HUDEP-2 (cell line): ENCODE measurements around the gene CD300H.

Experiments used
- DNase-seq, 76 experiments: peaks; one replicate each; lab custom pipeline; 2025; ENCODE audit not compliant: unreplicated experiment in 76 of 76; lab: John Stamatoyannopoulos, UW

The CD300H gene

DNA sequence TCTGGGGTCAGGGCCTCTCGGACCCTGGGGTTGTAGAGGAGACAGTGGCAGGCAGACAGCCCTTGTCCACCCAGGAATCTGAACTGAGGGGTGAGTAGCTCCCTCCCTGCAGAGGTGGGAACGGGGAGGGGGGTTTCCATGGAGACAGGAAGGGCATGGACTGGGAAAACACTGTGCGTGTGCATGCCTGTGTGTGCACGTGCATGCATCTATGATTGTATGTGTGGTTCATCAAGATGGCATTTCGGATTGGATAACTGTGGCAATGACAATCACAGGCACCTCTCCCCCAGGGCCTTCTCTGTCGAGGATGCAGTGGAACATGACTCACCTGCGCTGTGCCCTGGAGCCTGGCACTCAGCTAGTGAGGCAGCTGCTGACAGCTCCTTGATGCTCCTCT is 15.3 kb downstream of the CD300H start:
- DNase-seq = no peak

DNA sequence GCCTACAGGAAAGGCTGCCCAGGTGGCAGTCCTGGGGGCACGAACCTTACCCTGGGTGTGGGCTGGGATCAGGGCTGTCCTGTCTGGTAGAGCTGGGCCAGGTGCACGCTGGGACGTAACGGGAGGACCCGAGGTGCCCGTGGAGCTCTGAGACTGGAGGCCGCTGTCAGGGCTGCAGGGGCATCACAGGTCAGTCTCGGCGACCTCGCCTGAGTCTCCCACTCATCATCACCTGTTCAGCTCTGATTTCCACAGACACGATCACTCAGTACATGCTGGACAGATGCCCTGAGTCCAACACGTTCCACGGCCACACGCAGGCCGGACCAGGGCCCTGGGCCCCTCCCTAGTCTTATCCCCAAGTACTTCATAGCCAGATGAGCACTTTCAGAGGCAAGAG is 16.7 kb downstream of the CD300H start:
- DNase-seq = no peak

DNA sequence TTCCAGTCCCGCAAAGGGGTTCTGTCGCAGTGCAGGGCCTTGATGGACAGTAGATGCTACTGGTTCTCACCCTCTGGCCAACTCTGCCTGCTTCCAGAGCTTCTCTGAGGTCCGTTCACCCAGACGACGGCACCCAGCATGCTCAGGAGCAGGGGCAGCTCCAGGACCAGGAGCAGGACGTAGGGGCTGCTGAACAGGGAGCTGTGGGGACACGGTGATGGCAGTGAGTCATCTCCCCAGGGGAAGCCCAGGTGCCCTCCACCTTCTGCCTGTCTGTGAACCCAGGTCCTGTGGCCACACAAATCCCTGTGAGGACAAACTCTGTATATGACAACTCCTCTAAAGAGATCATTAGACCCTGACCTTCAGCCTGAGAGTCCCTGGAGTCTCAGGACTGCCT is 18.0 kb downstream of the CD300H start:
- no peak for DNase-seq

DNA sequence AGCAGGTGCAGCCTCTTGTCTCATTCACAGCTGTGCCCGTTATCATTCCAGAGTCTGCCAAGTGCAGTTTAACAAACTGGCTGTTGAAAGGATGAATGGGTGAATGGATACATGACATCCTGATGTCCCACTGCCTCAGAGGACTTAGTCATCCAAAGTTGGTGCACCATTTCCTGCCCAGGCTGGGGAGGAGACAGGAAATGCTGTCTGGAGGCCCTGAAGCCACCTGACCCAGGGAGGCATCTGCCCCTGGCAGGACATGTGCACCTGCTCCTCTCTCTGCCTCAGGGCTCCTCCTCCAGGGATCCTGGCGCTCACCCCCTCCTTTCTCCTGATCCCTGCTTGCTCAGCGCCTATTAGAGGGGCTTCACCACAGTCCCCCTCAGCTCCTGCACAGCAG is 19.6 kb downstream of the CD300H start:
- no peak for DNase-seq

DNA sequence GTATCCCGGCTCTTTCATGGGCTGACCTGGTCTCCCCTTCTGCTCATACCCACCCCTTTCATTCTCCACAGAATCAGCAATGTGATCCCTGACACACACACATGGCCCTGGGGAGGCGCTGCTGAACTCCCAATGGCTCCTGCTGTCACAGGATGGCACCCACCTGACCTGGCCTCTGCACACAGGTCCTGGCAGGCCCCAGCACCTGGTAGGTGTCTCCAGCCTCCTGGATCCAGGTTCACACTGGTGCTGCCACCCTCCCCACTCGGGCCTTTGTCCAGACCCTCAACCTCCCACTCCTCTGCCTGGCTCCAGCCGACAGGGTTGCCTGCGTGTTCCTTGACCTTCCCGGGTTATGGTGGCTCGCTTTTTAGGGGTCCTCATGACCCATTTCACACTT is 20.0 kb downstream of the CD300H start:
- no peak for DNase-seq

DNA sequence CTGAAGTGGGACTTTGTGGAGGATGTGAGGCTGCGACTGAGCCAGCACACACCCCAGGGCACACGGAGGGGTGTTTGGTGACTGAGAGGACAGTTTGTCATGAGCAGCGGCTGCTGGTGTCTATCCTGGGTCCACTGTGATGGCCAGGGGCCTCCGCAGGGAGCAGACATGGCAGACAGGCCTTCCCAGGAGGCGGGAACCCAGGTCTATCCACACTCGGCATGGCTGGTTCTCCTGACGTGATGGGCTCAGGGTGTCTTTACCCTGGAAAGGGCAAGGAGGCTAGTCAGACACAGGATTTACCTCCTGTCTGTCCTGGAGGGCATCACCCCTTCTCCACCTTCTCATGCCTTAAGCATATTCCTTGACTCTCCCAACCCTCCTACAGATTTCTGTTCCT is 20.7 kb downstream of the CD300H start:
- no peak for DNase-seq

DNA sequence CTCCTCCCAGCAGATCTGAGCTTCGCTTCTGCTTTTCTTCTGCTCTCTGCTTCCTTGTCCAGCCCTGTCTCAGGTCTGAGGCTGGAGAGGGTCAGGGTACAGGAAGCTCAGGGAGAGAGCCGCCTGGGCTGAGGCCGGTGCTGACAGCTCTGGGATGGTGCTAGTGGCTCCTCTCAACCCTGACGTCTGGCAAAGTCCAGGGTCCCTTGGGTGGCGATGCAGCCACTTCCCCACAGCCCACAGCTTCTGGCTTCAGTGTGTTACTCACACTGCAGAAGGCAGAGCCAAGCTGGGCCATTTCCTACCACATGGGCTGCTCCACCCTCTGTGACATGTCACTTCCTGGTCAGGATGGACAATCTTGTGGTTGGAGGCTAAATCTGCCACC is 21.5 kb downstream of the CD300H start, which contains the start of gene CD300C:
Gene CD300C, minus strand, starts transcription at position 273 of the 388 bp plus-strand sequence. CDS start 333 bp downstream, outside the sequence.
- DNase-seq = peak in 2 of 76 experiments; percentile 6 to 11

DNA sequence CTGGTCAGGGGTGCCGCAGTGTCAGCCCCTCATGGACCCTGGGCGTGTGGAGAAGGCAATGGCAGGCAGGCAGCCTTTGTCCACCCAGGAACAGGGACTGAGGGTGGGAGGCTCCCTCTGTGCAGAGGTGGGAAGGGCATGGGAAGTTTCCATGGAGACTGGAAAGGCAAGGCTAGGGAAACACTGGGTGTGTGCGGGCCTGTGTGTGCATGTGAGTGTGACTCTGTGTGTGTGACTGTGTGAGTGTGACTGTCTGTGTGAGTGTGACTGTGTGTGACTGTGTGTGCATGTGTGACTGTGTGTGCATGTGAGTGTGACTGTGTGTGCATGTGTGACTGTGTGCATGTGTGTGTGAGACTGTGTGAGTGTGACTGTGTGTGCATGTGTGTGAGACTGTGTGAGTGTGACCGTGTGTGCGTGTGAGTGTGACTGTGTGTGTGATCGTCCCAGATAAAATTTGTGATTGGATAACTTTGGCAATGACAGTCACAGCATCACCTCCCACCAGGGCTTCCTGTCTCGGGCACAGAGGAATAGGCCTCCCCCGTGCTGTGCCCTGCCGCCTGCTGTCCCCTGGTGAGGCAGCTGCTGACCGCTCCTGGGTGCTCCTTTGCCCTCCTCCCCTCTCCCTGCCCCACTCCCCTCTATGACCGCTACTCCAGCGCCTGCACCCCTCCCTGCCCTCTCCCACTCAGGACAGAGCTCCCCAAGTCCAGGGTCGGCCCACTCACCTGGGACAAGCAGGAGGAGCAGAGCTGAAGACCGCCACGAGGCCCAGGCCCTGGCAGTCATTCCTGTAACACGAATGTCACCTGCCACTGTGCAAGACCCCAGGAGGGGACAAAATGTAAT is 22.1 kb downstream of the CD300H start:
- DNase-seq = no peak

DNA sequence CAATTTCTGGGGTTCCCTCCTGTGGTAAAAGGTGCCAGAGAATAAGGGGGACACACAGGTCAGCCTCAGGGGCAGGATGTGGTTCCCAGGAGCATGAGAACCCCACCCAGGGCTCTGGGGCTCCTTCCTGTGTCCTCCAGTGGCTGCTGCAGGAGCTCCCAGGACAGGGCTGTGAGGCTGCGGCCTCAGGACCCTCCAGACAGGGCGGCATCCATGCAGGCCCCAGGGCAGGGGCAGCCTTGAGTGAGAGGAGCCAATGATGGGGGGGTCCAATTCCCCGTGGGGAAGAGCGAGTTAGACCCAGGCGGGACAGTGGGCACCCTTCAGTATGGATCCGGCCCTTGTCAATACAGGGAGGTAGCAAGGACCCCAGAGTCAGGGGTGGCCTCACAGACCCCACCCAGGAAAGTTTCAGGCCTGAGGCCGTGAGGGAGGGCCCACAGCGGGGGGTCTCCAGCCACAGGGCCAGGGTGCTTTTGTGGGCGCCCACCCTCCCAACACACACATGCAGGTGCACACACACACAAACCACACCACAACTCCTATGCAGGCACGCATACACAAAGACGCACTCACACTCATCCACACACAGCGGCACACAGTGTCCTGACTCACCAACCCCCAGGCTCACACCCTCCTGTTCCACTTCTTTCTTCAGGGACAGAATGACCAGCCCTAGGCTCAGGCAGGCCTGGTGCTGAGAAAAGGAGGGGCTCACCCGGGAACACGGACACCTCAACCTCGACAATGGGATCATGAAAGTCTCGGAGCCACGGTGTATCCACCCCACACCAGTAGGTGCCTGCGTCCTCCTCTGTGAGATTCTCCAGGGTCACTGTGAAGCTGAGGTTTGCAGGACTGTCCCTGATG is 23.2 kb downstream of the CD300H start:
- DNase-seq = no peak

DNA sequence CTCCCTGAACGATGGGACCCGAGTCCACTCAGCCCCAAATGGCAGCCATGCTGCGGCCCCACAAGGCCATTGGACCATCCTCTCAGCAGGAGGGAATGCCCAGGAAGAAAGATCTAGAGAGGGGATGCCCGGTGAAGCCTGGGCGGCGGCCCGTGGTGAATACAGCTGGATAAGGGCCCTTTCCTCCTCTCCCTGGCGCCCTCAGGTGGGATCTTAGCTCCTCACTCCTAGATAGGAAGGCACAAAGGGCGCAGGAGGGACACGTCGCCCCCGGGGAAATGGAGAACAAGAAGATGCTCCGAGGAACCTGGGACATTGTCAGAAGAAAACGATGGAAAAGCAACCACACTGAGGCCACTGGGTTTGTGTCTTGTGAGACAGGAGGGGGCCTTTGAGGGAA is 23.9 kb downstream of the CD300H start:
- DNase-seq = no peak

DNA sequence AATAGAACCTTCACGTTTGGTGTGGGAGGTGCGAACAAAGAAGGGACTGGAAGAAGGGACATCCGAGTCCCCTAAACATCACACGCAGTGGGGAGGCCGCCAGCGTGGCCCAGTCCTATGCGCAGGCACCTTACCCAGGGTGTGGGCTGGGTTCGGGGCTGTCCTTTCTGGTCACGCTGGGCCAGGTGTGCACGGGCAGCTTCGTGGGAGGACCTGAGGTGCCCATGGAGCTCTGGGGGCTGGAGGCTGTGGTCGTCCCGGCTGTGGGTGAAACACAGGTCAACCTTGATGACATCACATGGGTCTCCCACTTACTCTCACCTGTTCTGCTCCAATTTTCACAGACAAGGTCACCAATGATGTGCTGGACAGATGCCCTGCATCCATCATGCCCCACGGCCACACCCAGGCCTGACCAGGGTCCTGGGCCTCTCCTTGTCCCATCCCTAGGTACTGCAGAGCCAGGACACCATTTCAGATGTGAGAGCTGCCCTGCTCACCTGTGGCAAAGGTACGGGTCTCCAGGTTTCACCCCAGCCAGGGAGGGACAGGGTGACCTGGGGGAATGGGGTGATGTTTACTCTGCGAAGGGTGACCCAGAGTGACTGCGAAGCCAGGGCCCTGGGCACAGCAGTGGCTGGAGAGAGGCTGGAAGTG is 24.5 kb downstream of the CD300H start:
- DNase-seq = no peak

DNA sequence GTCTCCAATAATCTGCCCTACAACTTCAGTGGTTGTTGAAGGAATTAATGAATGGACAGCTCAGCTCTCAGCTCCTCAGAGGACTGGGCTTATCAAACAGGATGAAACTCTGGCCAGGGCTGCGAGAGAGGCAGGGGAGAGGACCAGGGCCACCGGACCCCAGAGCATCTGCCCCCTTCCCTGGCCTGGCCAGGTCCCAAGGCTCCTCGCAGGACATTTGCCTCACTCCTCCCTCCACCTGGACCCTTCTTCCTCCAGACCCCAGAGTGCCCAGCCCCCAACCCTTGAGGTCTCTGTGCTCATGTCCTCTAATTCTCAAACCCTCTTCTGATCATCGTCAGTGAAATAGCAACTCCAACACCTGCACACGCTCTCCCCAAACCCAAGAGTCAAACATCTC is 25.1 kb downstream of the CD300H start:
- DNase-seq = no peak

DNA sequence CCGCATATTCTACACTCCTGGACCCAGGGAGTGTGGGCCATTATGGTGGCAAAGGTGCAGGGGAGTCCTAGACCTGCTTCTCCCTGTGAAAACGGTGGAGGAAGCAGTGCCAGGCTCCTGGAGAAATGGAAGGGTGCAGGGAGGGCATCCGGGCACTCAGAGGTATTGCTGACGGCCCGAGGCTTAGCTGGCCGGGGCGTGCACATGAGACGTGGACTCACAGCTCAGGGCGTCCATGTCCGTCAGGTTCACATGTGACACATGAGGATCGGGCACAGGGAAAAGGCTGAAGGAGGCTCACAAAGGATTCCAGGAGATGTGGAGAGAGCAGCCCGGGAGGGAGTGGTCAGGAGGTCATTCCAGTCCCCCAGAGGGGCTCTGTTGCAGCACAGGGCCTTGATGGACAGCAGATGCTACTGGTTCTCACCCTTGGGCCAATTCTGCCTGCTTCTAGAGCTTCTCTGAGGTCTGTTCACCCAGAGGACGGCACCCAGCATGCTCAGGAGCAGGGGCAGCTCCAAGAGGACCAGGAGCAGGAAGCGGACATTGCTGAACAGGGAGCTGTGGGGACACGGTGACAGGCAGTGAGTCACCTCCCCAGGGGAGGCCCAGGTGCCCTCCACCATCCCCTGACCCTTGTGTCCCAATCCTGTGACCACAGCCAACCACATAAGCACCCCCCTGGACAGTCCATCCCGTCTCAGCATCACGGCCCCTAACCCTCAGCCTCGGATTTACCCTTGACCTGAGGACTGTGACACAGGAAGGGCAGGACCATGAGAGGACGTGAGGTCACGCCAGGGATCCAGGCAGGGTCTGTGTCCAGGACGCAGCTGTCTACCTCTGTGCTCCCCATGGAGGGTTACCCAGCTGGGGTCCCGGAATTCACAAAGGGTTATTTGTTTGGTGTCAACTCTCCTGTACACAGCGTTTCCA is 25.9 kb downstream of the CD300H start:
- DNase-seq = no peak

DNA sequence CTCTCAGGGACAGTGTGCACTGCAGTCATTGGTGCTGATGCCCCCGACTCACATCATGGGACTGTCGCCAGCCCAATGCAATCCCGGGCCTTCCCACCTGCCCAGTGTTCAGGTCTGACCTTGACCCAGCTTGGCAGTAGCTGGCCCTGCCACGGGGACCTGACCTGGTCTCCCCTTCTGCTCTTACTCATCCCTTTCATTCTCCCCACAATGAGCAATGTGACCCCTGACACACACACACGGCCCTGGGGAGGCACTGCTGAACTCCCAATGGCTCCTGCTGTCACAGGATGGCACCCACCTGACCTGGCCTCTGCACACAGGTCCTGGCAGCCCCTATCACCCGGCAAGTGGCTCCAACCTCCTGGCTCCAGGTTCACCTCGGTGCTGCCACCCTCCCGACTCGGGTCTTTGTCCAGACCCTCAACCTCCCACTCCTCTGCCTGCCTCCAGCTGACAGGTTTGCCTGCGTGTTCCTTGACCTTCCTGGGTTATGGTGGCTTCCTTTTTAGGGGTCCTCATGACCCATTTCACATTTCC is 28.0 kb downstream of the CD300H start:
- no peak for DNase-seq

DNA sequence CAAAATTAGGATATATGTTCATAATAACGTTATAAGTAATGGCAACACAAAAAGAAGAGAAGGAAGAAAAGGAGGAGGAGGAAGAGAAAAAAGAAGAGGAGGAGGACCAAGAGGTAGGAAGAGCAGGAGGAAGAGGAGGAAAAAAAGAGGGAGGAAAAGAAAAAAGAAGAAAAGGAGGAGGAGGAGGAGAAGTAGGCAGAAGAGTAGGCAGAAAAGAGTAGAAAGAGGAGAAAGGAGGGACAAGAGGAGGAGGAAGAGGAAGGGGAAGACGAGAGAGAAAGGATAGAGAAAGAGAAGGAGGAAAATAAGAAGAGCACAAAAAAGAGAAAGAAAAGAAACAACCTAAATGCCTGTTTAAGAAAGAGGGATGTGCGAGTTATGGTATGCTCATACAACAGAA is 30.4 kb downstream of the CD300H start:
- no peak for DNase-seq

DNA sequence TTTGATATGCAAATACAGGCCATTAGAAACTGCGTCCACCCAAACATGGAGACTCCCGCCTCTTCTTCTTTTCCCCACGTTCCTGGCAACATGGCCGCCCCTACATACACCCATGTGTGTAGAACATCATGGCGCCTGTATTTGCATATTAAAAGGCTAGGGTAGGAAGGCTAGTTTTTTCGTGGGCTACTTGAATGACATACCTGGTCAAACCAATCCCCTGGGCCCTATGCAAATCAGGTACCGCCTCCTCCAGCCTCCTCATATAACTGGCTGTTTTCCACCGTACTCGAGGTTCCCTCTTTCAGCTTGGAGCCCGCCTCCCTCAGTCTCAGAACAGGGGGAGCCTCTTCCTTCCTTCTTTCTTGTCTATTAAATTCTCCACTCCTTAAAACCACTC is 35.2 kb downstream of the CD300H start:
- peak in 1 of 76 experiments; percentile 11 for DNase-seq

DNA sequence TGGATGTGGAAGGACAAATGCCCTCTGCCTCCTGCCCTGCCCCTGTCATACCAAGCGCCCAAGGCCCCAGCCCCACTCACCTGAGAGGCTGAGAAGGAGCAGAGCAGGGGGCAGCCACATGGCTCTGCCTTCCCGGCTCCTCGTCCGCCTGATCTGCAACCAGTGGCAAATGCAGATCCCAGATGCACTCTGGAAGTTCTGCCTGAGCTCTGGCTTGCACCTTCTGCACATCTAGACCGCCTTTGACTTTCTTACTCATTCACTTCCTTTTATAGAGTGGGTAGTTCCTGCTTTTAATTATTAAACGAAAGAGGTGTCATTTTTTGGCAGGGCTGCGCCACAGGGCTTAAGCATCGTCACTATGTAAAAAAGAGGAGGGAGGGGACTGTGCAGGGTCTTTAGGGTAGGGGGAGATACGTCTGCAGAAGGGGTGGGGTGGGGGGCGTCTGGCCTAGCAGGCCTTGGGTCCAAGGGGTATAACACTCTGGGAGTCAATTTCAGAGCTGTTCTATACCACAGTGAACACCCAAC is 36.0 kb downstream of the CD300H start, which contains the start of gene CD300LB:
Gene CD300LB, minus strand, starts transcription at position 245 of the 531 bp plus-strand sequence. Its CDS starts 125 bp downstream, at position 120.
- no peak for DNase-seq

DNA sequence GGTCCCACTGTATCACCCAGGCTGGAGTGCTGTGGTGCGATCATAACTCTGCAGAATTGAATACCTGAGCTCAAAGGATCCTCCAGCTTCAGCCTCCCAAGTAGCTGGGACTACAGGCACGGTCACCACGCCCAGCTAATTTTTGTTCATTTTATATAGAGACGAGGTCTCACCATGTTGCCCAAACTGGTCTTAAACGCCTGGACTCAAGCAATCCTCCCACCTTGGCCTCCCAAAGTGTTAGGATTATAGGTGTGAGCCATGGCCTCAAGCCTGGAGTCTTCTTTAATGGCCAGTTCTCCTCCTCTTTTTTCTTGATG is 36.5 kb downstream of the CD300H start:
- DNase-seq = no peak

DNA sequence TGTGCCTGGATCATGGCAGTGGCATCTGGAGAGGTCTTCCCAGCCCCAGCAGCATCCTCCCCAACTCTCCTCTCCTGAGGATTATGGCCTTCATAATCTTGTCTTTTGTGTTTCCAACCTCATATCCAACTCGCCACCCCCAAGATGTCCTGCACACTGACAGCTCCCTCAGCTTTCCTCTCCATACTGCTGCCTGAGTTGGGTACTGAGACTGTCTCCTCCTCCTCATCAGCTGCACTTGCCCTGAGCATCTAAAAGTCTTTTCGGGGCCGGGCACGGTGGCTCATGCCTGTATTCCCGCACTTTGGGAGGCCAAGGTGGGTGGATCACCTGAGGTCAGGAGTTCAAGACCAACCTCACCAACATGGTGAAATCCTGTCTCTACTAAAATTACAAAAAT is 38.1 kb downstream of the CD300H start:
- DNase-seq = no peak
